HuH-7 (cell line): ENCODE results near the gene MYB.
"Not testable (repeated sequence)": the region's sequence is repeated elsewhere in the genome, so short reads cannot be mapped to it uniquely, and the experiment has no call there.

Source experiments
- DNase-seq: peaks from one replicate; pipeline ENCODE4 v3.0.0; 2011; ENCODE audit warnings: low spot score

MYB gene

DNA sequence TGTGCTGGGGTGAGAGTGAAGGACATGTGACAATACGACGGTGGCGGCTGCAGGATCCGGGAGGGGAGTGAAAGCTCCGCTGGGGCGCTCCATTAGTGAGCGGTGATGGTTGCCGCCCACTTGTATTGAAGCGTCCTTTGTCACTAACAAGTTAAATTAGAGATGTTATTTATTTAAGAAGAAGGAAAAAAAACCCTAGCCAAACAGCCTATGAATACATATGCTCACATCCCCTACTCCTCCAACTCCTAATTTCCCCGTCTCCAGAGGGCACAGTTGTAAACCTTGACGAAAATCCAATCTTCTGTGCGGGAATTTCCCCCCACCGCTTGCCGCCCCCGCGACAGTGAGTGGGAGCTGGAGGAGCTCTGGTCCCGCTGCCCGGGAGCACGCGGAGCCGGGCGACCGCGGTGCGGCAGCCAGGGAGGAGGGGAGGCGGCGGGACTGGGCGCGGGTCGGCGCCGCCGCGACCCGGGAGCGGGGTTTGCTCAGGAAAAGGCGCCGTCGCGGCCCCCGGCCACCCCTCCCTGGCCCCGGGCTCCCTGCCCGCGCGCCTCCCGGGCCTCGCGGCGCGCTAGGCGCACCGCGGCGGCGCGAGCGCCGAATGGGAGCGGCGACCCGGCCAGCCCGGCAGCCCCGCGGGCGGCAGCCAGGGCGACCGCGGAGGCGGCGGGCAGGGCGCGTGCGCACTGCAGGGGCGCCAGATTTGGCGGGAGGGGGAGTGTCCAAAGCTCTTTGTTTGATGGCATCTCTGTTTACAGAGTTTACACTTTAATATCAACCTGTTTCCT lies at the start of gene MYB:
MYB (plus strand) TSS at position 767 of the 791 bp plus-strand sequence. CDS start 206 bp downstream, outside the sequence.
- peak; percentile 89 for DNase-seq

- no peak for DNase-seq
Measured at GRCh38 chr6:135132776-135133175, 48.3 kb upstream of the MYB start.

- DNase-seq, result no peak
Measured at GRCh38 chr6:135135835-135136234, 45.3 kb upstream of the MYB start.

DNA sequence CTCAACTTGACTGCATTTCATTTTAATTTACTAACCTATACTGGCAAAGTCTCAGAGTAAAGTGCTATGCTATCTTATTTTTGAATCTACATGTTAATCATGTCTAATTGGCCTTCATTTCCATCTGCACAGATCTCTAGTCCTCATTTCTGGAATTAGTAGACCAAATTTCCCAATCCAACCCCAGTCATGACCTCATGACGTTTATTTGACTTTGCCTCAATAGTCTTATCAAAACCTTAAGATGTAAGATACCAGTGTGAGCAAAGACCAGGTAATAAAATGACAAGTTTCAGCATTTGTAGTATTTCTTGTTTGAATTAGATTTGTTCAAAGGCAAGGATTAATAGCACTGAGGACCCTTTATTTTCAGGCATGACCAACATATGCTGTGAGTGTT lies 43.3 kb upstream of the MYB start:
- no peak for DNase-seq

DNA sequence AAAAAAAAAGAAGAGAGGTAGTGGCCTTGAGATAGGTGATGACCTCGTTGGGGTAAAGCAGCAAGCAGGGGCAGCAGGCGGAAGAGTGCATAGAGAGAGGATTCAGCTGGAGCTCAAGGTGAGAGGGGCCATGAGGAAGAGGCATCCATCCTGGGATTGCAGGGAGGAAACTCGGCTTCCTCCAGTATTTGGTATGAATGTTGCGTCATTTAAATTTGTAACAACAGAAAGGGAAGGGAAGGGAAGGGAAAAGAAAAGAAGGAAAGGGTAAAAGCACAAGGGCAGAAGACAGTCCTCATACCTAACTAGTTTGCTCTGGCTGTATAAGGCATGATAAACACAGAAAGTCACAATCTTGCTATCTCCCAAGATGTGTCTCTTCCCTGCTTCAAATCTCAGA lies 39.9 kb upstream of the MYB start:
- no peak for DNase-seq

DNA sequence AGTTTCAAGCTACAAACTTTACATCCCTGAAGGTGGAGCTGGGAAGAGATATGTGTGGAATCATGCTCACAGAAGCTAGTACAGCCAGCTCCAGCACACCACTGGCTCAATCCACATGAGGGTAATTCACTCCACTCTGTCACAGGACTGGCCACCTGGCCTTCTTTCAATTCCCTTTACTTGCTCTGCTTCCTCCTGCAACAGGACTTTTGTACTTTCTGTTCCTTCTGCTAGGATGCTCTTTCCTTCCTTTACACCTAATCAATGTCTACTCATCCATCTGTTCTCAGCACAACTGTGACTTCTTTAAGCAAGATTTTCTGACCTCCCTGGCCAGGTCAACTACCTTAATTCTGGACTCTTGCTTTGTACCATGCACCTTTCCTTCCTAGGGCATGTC lies 39.4 kb upstream of the MYB start:
- DNase-seq, result no peak

GRCh38 chr6:135142232-135142631 lies 38.9 kb upstream of the MYB start:
- DNase-seq, result not testable (repeated sequence)

GRCh38 chr6:135144673-135145062 lies 36.4 kb upstream of the MYB start:
- no peak for DNase-seq

- no peak for DNase-seq
Measured at GRCh38 chr6:135145063-135145800, 35.9 kb upstream of the MYB start.

DNA sequence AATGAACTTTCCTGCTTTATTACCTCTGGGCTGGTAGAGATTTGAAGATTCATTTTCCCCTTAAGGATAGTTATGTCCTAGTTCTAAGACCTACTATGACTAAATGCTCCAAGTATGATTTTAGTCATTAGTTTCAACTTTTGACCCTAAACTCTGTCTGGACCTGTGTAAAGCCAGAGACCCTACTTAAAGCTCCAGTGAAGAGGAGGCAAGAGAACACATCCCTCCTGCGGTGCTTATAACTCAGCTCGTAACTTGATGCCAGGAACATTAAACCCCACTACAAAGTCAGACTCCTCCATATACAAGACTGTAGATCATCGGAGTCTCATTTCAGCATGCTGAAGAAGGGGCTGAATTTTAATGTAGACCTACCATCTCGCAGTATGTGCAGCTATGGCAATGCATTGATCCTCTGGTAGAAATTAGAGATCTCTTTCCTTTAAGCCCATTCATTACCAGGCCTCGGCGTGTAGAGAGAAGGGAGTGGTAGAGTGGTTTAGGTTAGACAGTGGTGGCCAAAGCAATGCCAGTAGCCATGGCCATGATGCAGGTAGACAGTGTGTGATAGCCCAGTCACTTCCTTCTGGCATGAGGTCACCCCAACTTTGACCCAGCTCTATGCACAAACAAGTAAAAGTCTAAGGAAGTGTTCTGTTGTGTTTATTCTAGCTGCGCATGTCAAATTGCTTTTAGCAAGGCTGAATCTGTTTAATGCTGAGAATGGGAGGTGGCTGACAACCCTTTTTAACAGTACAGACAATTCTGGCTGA lies 34.8 kb upstream of the MYB start:
- no peak for DNase-seq

- no peak for DNase-seq
Measured at GRCh38 chr6:135147637-135148592, 33.2 kb upstream of the MYB start.

- DNase-seq, result no peak
Measured at GRCh38 chr6:135148889-135149288, 32.2 kb upstream of the MYB start.

- no peak for DNase-seq
Measured at GRCh38 chr6:135149376-135149775, 31.7 kb upstream of the MYB start.

DNA sequence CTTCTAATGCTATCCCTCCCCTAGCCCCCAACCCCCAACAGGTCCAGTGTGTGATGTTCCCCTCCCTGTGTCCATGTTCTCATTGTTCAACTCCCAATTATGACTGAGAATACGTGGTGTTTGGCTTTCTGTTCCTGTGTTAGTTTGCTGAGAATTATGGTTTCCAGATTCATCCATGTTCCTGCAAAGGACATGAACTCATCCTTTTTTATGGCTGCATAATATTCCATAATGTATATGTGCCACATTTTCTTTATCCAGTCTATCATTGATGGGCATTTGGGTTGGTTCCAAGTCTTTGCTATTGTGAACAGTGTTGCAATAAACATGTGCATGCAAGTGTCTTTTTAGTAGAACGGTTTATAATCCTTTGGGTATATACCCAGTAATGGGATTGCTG lies 30.6 kb upstream of the MYB start:
- not testable (repeated sequence) for DNase-seq

DNA sequence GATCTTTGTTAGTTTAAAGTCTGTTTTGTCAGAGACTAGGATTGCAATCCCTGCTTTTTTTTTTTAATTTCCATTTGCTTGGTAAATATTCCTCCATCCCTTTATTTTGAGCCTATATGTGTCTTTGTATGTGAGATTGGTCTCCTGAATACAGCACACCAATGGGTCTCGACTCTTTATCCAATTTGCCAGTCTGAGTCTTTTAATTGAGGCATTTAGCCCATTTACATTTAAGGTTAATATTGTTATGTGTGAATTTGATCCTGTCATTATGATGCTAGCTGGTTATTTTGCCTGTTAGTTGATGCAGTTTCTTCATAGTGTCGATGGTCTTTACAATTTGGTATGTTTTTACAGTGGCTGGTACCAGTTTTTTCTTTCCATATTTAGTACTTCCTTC lies 27.0 kb upstream of the MYB start:
- DNase-seq, result not testable (repeated sequence)

- no peak for DNase-seq
Measured at GRCh38 chr6:135158397-135158796, 22.7 kb upstream of the MYB start.

- no peak for DNase-seq
Measured at GRCh38 chr6:135159531-135159930, 21.6 kb upstream of the MYB start.

GRCh38 chr6:135161411-135162395 lies 19.4 kb upstream of the MYB start:
- DNase-seq, result no peak

DNA sequence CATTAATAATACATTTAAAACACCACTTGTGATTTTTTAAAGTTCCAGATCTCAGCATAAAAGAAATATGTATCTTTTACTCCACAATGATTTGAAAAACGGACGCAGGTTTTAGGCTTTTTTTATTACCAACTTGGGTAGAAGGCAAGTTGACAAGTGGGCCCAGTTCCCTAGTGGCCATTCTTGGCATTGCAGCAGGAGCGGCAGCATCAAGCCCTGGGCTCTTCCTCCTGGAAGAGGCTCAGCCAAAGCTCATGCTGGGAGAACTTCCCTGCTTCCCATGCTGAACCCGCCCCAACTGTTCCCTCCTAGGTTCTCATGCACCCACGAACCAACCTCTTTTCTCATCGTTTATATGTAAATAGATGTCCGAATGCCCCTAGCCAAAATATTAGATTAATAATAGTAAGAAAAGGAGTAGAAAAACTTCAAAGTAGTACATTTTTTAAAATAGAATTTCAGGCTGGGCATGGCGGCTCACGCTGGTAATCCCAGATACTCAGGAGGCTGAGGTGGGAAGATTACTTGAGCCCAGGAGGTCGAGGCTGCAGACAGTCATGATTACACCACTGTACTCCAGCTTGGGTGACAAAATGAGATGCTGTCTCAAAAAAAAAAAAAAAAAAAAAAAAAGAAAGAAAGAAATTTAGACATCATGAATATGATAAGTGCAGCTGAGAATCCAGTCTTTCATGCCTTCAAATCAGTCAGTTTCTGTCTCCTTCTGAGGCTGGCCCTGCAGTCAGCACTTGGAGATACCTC lies 18.2 kb upstream of the MYB start:
- DNase-seq, result peak; percentile 59

GRCh38 chr6:135163440-135163738 lies 17.7 kb upstream of the MYB start:
- no peak for DNase-seq
